CD14-positive monocyte (primary cell): Measurements from ENCODE around the gene CRABP2. TPM values are rescaled to one million over a fixed set of nuclear protein-coding genes. Genes with fewer than 3 reads are reported as not detected.

Experiments used
- DNase-seq, 3 donors: peaks; one replicate each; pipeline ENCODE4 v3.0.0-alpha.2; 2011 to 2022
- H2AFZ ChIP-seq: 2 replicates; pipeline ENCODE4 v1.6.0; 2012; ENCODE audit warnings: mild to moderate bottlenecking, low read depth, low read length, inconsistent platforms; ENCODE audit not compliant: insufficient read depth, poor library complexity, severe bottlenecking
- H3K27ac ChIP-seq, 2 donors: 1 replicate in 1 of 2; 2 replicates in 1 of 2; pipeline ENCODE4 v1.5.1; 2012 to 2013; ENCODE audit warnings: low read length in 2 of 2, control low read depth in 1 of 2, inconsistent platforms in 1 of 2, low read depth in 1 of 2, mild to moderate bottlenecking in 1 of 2
- H3K27me3 ChIP-seq, 2 donors: one replicate each; pipeline versions ENCODE4 v1.6.0 to v1.6.1; 2011 to 2013; ENCODE audit warnings: low read length in 2 of 2; ENCODE audit not compliant: control insufficient read depth in 2 of 2, insufficient read depth in 2 of 2
- H3K36me3 ChIP-seq, 2 donors: replicated peaks in 1 of 2; 1 replicate in 1 of 2; 2 replicates in 1 of 2; pipeline versions ENCODE4 v1.5.1 to v1.6.1; 2012 to 2013; ENCODE audit warnings: low read length in 2 of 2, control low read depth in 1 of 2, inconsistent platforms in 1 of 2, mild to moderate bottlenecking in 1 of 2; ENCODE audit not compliant: insufficient read depth in 2 of 2, control insufficient read depth in 1 of 2
- H3K4me1 ChIP-seq, 2 donors: 1 replicate in 1 of 2; 2 replicates in 1 of 2; pipeline versions ENCODE4 v1.5.1 to v1.6.1; 2012 to 2013; ENCODE audit warnings: low read length in 2 of 2, control low read depth in 1 of 2, inconsistent platforms in 1 of 2, mild to moderate bottlenecking in 1 of 2, moderate library complexity in 1 of 2; ENCODE audit not compliant: insufficient read depth in 2 of 2, control insufficient read depth in 1 of 2
- H3K4me2 ChIP-seq: replicated peaks from 2 replicates; pipeline ENCODE3; 2012; ENCODE audit warnings: low read length, moderate library complexity, mild to moderate bottlenecking; ENCODE audit not compliant: poor library complexity, severe bottlenecking; ENCODE audit errors: extremely low read depth
- H3K4me3 ChIP-seq, 3 experiments: fragments of 200-600 bp in 1 of 3; sonication (generic) in 1 of 3; replicated peaks in 1 of 3; 1 replicate in 2 of 3; 2 replicates in 1 of 3; pipeline ENCODE4 v1.5.1; 2011 to 2013; ENCODE audit warnings: low read length in 3 of 3, mild to moderate bottlenecking in 3 of 3, control low read depth in 2 of 3, low read depth in 2 of 3, inconsistent platforms in 1 of 3, moderate library complexity in 1 of 3
- H3K79me2 ChIP-seq: 2 replicates; pipeline ENCODE4 v1.6.0; 2012; ENCODE audit warnings: mild to moderate bottlenecking, control low read depth, inconsistent platforms, low read length, moderate library complexity; ENCODE audit not compliant: insufficient read depth
- H3K9ac ChIP-seq: 2 replicates; pipeline ENCODE4 v1.6.0; 2017; ENCODE audit warnings: low read length, mild to moderate bottlenecking; ENCODE audit not compliant: insufficient read depth, poor library complexity, severe bottlenecking
- H3K9me3 ChIP-seq, 2 donors: replicated peaks in 1 of 2; 1 replicate in 1 of 2; 2 replicates in 1 of 2; pipeline versions ENCODE4 v1.5.1 to v1.6.1; 2012 to 2013; ENCODE audit warnings: low read length in 2 of 2, control low read depth in 1 of 2; ENCODE audit not compliant: control insufficient read depth in 1 of 2, insufficient read depth in 1 of 2
- H4K20me1 ChIP-seq: 2 replicates; pipeline ENCODE4 v1.6.0; 2012; ENCODE audit warnings: mild to moderate bottlenecking, low read length, control low read depth, moderate library complexity; ENCODE audit not compliant: insufficient read depth
- H3K27ac Mint-ChIP-seq, 7 donors: one replicate each; pipeline ENCODE4 v1.8.0; 2020; ENCODE audit warnings: mild to moderate bottlenecking in 7 of 7, mixed read lengths in 7 of 7, moderate library complexity in 6 of 7, inconsistent platforms in 2 of 7
- H3K27me3 Mint-ChIP-seq, 3 donors: one replicate each; pipeline ENCODE4 v1.8.0; 2021 to 2022; ENCODE audit warnings: low read depth in 3 of 3, mild to moderate bottlenecking in 3 of 3, mixed read lengths in 3 of 3, moderate library complexity in 3 of 3, inconsistent platforms in 1 of 3
- H3K36me3 Mint-ChIP-seq, 2 donors: one replicate each; pipeline ENCODE4 v1.8.0; 2020; ENCODE audit warnings: mixed read lengths in 2 of 2, inconsistent platforms in 1 of 2, mild to moderate bottlenecking in 1 of 2
- H3K4me1 Mint-ChIP-seq: one replicate; pipeline ENCODE4 v1.8.0; 2020; ENCODE audit warnings: mild to moderate bottlenecking, mixed read lengths
- H3K4me3 Mint-ChIP-seq, 2 donors: one replicate each; pipeline ENCODE4 v1.8.0; 2020; ENCODE audit warnings: mild to moderate bottlenecking in 2 of 2, mixed read lengths in 2 of 2, moderate library complexity in 1 of 2
- H3K9me3 Mint-ChIP-seq, 7 donors: one replicate each; pipeline ENCODE4 v1.8.0; 2020 to 2022; ENCODE audit warnings: mixed read lengths in 7 of 7, mild to moderate bottlenecking in 6 of 7, moderate library complexity in 6 of 7, inconsistent platforms in 2 of 7
- WGBS: methylation state at CpG from one replicate; pipeline ENCODE4 v1.1.5; 2013; ENCODE audit warnings: missing lambda C conversion rate; ENCODE audit not compliant: insufficient coverage; 5-methylcytosine and 5-hydroxymethylcytosine counted together
- intact Hi-C, 2 donors: fragments of 100-400 bp; cut with micrococcal nuclease; formaldehyde crosslinking; loops; one replicate each; pipeline versions ENCODE4 v1.15.0 to v1.15.1; 2023
- polyA plus RNA-seq, 3 donors: library from polyadenylated mRNA; depleted of rRNA in 1 of 3; unstranded in 2 of 3; stranded (reverse) in 1 of 3; fragments of 300-500 nt in 2 of 3; fragments of >200 nt in 1 of 3; fragmentation: Illumina TruSeq in 2 of 3; gene quantifications; 1 replicate in 2 of 3; 2 replicates in 1 of 3; pipeline ENCODE4 v1.2.3, GENCODE V29; 2012 to 2021
- TF ChIP-seq, protein P1 (sequence below): fragments of 200-600 bp; IDR thresholded peaks from one replicate; pipeline ENCODE4 v1.8.0; 2022; ENCODE audit warnings: antibody characterized with exemption, mild to moderate bottlenecking

Gene CRABP2
- polyA plus RNA-seq, 3 donors: 0.23 to 1.8 TPM; not detected in 1

DNA sequence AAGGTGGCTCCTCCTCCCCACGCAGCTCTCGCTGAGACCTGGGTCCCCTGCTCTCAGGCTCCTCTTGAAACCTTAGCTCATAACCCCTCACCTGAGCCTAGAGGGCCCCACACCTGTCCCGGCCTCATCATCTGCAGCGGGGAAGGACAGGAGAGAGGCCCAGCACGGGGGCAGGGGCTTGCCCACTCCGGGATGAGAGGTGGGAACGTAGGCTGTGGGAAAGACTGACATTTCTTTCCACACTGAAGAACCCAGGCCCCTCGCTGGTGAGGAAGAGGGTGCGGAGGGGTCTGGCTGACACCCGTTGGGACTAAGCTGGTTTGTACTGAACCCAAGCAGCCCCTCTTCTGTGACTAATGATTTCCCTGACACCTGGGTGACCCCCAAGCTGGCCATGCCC lies 14.2 kb downstream of the CRABP2 start:
- Histone ChIP-seq H3K4me2 (no peak overlapping the region), H3K9ac (no peak overlapping the region), H3K4me3 (no peak overlapping the region), H3K27me3 (peaks cover 33 to 61% of the 10 kb centered on the region in 2 donors), H3K9me3 (peaks cover 0 to 11% of the 10 kb centered on the region in 2 donors), H2AFZ (no peak overlapping the region), H3K4me1 (peaks cover 2 to 10% of the 10 kb centered on the region in 2 donors), H4K20me1 (no peaks in the 10 kb centered on the region), H3K79me2 (no peaks in the 10 kb centered on the region), H3K36me3 (no peaks in the 10 kb centered on the region), H3K27ac (no peak overlapping the region)
- no peak for DNase-seq
- Mint-ChIP-seq H3K4me1 (peaks cover 24% of the 10 kb centered on the region), H3K4me3 (peak overlapping the region in 1 of 2 donors; percentile 76), H3K27ac (no peak overlapping the region), H3K9me3 (peaks cover 0 to 15% (median 7%) of the 10 kb centered on the region in 7 donors), H3K27me3 (peaks cover 61 to 78% (median 73%) of the 10 kb centered on the region in 3 donors), H3K36me3 (peaks cover 0 to 2% of the 10 kb centered on the region in 2 donors)
- 59% methylated on average over 6 of the region's 10 CpGs for WGBS
- TF ChIP-seq, protein P1, sequence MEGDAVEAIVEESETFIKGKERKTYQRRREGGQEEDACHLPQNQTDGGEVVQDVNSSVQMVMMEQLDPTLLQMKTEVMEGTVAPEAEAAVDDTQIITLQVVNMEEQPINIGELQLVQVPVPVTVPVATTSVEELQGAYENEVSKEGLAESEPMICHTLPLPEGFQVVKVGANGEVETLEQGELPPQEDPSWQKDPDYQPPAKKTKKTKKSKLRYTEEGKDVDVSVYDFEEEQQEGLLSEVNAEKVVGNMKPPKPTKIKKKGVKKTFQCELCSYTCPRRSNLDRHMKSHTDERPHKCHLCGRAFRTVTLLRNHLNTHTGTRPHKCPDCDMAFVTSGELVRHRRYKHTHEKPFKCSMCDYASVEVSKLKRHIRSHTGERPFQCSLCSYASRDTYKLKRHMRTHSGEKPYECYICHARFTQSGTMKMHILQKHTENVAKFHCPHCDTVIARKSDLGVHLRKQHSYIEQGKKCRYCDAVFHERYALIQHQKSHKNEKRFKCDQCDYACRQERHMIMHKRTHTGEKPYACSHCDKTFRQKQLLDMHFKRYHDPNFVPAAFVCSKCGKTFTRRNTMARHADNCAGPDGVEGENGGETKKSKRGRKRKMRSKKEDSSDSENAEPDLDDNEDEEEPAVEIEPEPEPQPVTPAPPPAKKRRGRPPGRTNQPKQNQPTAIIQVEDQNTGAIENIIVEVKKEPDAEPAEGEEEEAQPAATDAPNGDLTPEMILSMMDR: no peak
- intact Hi-C loops: loop anchor here (10.0 kb wide), 2 partner anchors 164 to 194 kb away; partner anchors contain the start of gene INSRR (in 1 of the 2)

DNA sequence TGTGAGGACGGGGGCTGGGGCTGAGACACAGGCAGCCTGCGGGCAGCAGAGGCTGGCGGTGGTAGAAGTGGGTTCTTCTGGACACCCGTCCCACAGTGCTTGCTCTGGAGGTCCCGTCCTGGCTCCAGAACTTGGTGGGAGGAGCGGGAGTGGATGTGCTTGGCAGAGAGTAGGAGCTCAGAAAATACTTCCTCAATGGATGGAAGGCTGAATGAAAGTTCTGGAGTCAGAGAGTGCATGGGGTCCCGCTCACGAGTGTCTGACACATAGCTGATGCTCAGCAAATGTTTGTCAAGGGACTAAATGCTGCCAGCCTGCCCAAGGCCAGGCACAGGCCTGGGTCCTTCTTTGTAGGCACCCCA lies 14.7 kb downstream of the CRABP2 start:
- H3K9ac ChIP-seq: no peak overlapping the region
- peaks cover 0 to 15% (median 7%) of the 10 kb centered on the region in 7 donors for H3K9me3 Mint-ChIP-seq
- no peak overlapping the region for H3K4me3 ChIP-seq
- no peak overlapping the region for H2AFZ ChIP-seq
- H3K36me3 ChIP-seq: no peaks in the 10 kb centered on the region
- intact Hi-C loops: loop anchor here (10.0 kb wide), 2 partner anchors 164 to 194 kb away; partner anchors contain the start of gene INSRR (in 1 of the 2)
- TF ChIP-seq, protein P1: no peak
- peaks cover 0 to 2% of the 10 kb centered on the region in 2 donors for H3K36me3 Mint-ChIP-seq
- peaks cover 0 to 11% of the 10 kb centered on the region in 2 donors for H3K9me3 ChIP-seq
- no peak for DNase-seq
- peaks cover 33 to 61% of the 10 kb centered on the region in 2 donors for H3K27me3 ChIP-seq
- no peaks in the 10 kb centered on the region for H3K79me2 ChIP-seq
- H3K27ac ChIP-seq: no peak overlapping the region
- H3K4me1 ChIP-seq: peaks cover 2 to 10% of the 10 kb centered on the region in 2 donors
- peaks cover 24% of the 10 kb centered on the region for H3K4me1 Mint-ChIP-seq
- peak overlapping the region in 1 of 2 donors; percentile 91 for H3K4me3 Mint-ChIP-seq
- no peaks in the 10 kb centered on the region for H4K20me1 ChIP-seq
- WGBS: 59% methylated on average over 8 of the region's 8 CpGs
- H3K27ac Mint-ChIP-seq: no peak overlapping the region
- no peak overlapping the region for H3K4me2 ChIP-seq
- H3K27me3 Mint-ChIP-seq: peaks cover 63 to 79% (median 76%) of the 10 kb centered on the region in 3 donors
